GM12891 (cell line): ENCODE results near the gene EFCAB13.

Source experiments
- PAX5 ChIP-seq: IDR thresholded peaks from 2 replicates; pipeline ENCODE4 v1.6.1; 2011; ENCODE audit warnings: low read length, moderate library complexity, mild to moderate bottlenecking; ENCODE audit not compliant: insufficient read depth, severe bottlenecking
- POLR2A ChIP-seq: IDR thresholded peaks from 2 replicates; pipeline ENCODE4 v1.6.1; 2011; ENCODE audit warnings: low read depth, low read length, control low read depth
- POLR2AphosphoS5 ChIP-seq: IDR thresholded peaks from 2 replicates; pipeline ENCODE4 v1.6.1; 2011; ENCODE audit warnings: low read depth, low read length, control low read depth
- POU2F2 ChIP-seq: IDR thresholded peaks from 2 replicates; pipeline ENCODE4 v1.6.1; 2011; ENCODE audit warnings: low read depth, mild to moderate bottlenecking, control low read depth, low read length, moderate library complexity
- SPI1 ChIP-seq: IDR thresholded peaks from 2 replicates; pipeline ENCODE4 v1.6.1; 2011; ENCODE audit warnings: low read depth, low read length, control low read depth
- TAF1 ChIP-seq: IDR thresholded peaks from 2 replicates; pipeline ENCODE4 v1.6.1; 2011; ENCODE audit warnings: low read depth, low read length, control low read depth

GRCh38 chr17:47358652-47359051 lies 34.9 kb downstream of the EFCAB13 start:
- no peak for TF ChIP-seq POLR2AphosphoS5
- no peak for TF ChIP-seq POLR2A
- no peak for TF ChIP-seq TAF1
- TF ChIP-seq SPI1 = no peak
- no peak for TF ChIP-seq PAX5
- no peak for TF ChIP-seq POU2F2
